Endothelial cell of umbilical vein (primary cell): ENCODE measurements around the gene PBX3.

Experiments used
- EZH2 ChIP-seq: IDR thresholded peaks from 2 replicates; pipeline ENCODE4 v1.6.1; 2012; ENCODE audit warnings: borderline replicate concordance, low read depth, mild to moderate bottlenecking, moderate library complexity, low read length, inconsistent platforms; ENCODE audit not compliant: severe bottlenecking
- FOS ChIP-seq: IDR thresholded peaks from 2 replicates; pipeline ENCODE4 v1.6.1; 2011; ENCODE audit warnings: mild to moderate bottlenecking, low read length, moderate library complexity, borderline replicate concordance; ENCODE audit not compliant: insufficient read depth
- GATA2 ChIP-seq: IDR thresholded peaks from 2 replicates; pipeline ENCODE4 v1.7.0; 2011; ENCODE audit warnings: low read depth, mild to moderate bottlenecking, moderate library complexity, mixed read lengths, low read length; ENCODE audit not compliant: insufficient read length, insufficient read depth
- JUN ChIP-seq: IDR thresholded peaks from 2 replicates; pipeline ENCODE4 v1.6.1; 2011; ENCODE audit warnings: borderline replicate concordance, low read depth; ENCODE audit not compliant: insufficient read length, insufficient read depth
- MYC ChIP-seq: IDR thresholded peaks from one replicate; pipeline ENCODE4 v1.6.1; 2011; ENCODE audit warnings: mild to moderate bottlenecking, low read depth, low read length
- POLR2A ChIP-seq: IDR thresholded peaks from 2 replicates; pipeline ENCODE4 v1.6.1; 2012; ENCODE audit warnings: low read depth, mild to moderate bottlenecking, control low read depth, low read length
- POLR2AphosphoS5 ChIP-seq: IDR thresholded peaks from 2 replicates; pipeline ENCODE4 v1.6.1; 2012; ENCODE audit warnings: low read depth, mild to moderate bottlenecking, control low read depth, low read length, moderate library complexity; ENCODE audit not compliant: insufficient read depth
- TF ChIP-seq, protein P1 (sequence below), 2 donors: IDR thresholded peaks; 1 replicate in 1 of 2; 2 replicates in 1 of 2; pipeline ENCODE4 v1.5.1; 2011; ENCODE audit warnings: low read length in 2 of 2, mild to moderate bottlenecking in 2 of 2, moderate library complexity in 2 of 2, control low read depth in 1 of 2, inconsistent platforms in 1 of 2, low read depth in 1 of 2; ENCODE audit not compliant: insufficient read depth in 1 of 2; ENCODE audit errors: extremely low read depth in 1 of 2
- TF ChIP-seq, protein P2 (sequence below): IDR thresholded peaks from 2 replicates; pipeline ENCODE4 v1.6.1; 2011; ENCODE audit not compliant: insufficient read depth, insufficient read length

DNA sequence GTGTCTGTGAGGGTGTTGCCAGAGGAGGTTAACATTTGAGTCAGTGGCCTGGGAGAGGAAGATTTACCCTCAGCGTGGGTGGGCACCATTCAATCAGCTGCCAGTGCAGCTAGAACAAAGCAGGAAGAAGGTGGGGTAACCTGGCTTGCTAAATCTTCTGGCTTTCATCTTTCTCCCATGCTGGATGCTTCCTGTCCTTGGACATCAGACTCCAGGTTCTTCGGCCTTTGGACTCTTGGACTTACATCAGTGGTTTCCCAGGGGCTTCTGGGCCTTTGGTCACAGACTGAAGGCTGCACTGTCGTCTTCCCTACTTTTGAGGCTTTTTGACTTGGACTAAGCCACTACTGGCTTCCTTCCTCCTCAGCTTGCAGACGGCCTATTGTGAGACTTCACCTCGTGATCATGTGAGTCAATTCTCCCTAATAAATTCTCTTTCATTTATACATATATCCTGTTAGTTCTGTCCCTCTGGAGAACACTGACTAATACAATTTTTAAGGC, 38.1 kb downstream of the PBX3 start:
- TF ChIP-seq JUN (no peak), EZH2 (no peak), POLR2A (no peak), POLR2AphosphoS5 (no peak), MYC (no peak), FOS (no peak), GATA2 (no peak)
- TF ChIP-seq, protein P1, sequence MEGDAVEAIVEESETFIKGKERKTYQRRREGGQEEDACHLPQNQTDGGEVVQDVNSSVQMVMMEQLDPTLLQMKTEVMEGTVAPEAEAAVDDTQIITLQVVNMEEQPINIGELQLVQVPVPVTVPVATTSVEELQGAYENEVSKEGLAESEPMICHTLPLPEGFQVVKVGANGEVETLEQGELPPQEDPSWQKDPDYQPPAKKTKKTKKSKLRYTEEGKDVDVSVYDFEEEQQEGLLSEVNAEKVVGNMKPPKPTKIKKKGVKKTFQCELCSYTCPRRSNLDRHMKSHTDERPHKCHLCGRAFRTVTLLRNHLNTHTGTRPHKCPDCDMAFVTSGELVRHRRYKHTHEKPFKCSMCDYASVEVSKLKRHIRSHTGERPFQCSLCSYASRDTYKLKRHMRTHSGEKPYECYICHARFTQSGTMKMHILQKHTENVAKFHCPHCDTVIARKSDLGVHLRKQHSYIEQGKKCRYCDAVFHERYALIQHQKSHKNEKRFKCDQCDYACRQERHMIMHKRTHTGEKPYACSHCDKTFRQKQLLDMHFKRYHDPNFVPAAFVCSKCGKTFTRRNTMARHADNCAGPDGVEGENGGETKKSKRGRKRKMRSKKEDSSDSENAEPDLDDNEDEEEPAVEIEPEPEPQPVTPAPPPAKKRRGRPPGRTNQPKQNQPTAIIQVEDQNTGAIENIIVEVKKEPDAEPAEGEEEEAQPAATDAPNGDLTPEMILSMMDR (IDR thresholded peaks at IDR 0.05; ENCODE audit: extremely low read depth in 1 of 2, insufficient read depth in 1 of 2, low read depth in 1 of 2, low read length in 2 of 2) = no peak
- TF ChIP-seq, protein P2, sequence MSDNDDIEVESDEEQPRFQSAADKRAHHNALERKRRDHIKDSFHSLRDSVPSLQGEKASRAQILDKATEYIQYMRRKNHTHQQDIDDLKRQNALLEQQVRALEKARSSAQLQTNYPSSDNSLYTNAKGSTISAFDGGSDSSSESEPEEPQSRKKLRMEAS = no peak
